A673 (cell line): ENCODE data around the gene NEK1. TPM values are rescaled to one million over a fixed set of nuclear protein-coding genes. Genes with fewer than 3 reads are reported as not detected.
"Not testable (repeated sequence)": the region's sequence is repeated elsewhere in the genome, so short reads cannot be mapped to it uniquely, and the experiment has no call there.

Experiments
- BruUV-seq: library from RNA; stranded (reverse); fragments of 400-500 nt; replicated peaks from 2 replicates; lab custom pipeline; 2021; lab: Mats Ljungman, UMichigan
- CTCF ChIA-PET: fragments of 300-600 bp; sonication (Branson Sonifier 250); formaldehyde crosslinking; loops from one replicate; lab custom pipeline; 2022; ENCODE audit warnings: antibody characterized with exemption; lab: Charles Lee
- POLR2A ChIA-PET: fragments of 300-600 bp; sonication (Branson Sonifier 250); formaldehyde crosslinking; loops from one replicate; lab custom pipeline; 2022; ENCODE audit warnings: antibody characterized with exemption; ENCODE audit not compliant: low non-redundant PET; lab: Charles Lee
- DNase-seq: peaks from one replicate; pipeline ENCODE4 v3.0.0-alpha.2; 2015; ENCODE audit warnings: low spot score
- H3K27ac ChIP-seq: fragments of 200-600 bp; sonication (generic); 2 replicates; pipeline ENCODE4 v1.5.1; 2016; ENCODE audit warnings: mixed run types, low read depth, mild to moderate bottlenecking, mixed read lengths, antibody characterized with exemption, low read length; ENCODE audit not compliant: poor library complexity, severe bottlenecking
- H3K27me3 ChIP-seq: fragments of 200-600 bp; sonication (generic); replicated peaks from 2 replicates; pipeline ENCODE4 v1.6.1; 2017; ENCODE audit warnings: mixed run types, low read depth, mild to moderate bottlenecking, mixed read lengths, antibody characterized with exemption, low read length; ENCODE audit not compliant: insufficient read depth, poor library complexity
- H3K36me3 ChIP-seq: fragments of 200-600 bp; sonication (generic); 2 replicates; pipeline ENCODE4 v1.6.1; 2016; ENCODE audit warnings: mixed run types, mild to moderate bottlenecking, mixed read lengths, antibody characterized with exemption, low read length; ENCODE audit not compliant: insufficient read depth, poor library complexity, severe bottlenecking
- H3K4me1 ChIP-seq: fragments of 200-600 bp; sonication (generic); 2 replicates; pipeline ENCODE4 v1.6.1; 2017; ENCODE audit warnings: mixed run types, mild to moderate bottlenecking, mixed read lengths, antibody characterized with exemption, low read length; ENCODE audit not compliant: insufficient read depth, poor library complexity, severe bottlenecking
- H3K4me3 ChIP-seq: fragments of 200-600 bp; sonication (generic); 2 replicates; pipeline ENCODE4 v1.5.1; 2016; ENCODE audit warnings: low read depth, mixed run types, mild to moderate bottlenecking, mixed read lengths, low read length; ENCODE audit not compliant: poor library complexity, severe bottlenecking
- H3K9me3 ChIP-seq: fragments of 200-600 bp; sonication (generic); 2 replicates; pipeline ENCODE4 v1.6.1; 2016; ENCODE audit warnings: mixed run types, low read depth, mild to moderate bottlenecking, mixed read lengths, antibody characterized with exemption, low read length; ENCODE audit not compliant: poor library complexity, severe bottlenecking
- EZH2 ChIP-seq: fragments of 200-600 bp; sonication (generic); IDR thresholded peaks from 2 replicates; pipeline ENCODE4 v1.6.1; 2017; ENCODE audit warnings: borderline replicate concordance, low read depth, mild to moderate bottlenecking, mixed read lengths, antibody characterized with exemption, low read length; ENCODE audit not compliant: poor library complexity, severe bottlenecking
- intact Hi-C: fragments of 100-400 bp; cut with micrococcal nuclease; formaldehyde crosslinking; loops from one replicate; pipeline ENCODE4 v1.10.0; 2022; ENCODE audit not compliant: unreplicated experiment
- total RNA-seq: library from RNA; stranded (reverse); gene quantifications from 2 replicates; pipeline ENCODE4 v1.2.3, GENCODE V29; 2021
- TF ChIP-seq, protein P1 (sequence below): fragments of 300-800, 200-600 bp; sonication (generic); conservative IDR thresholded peaks from 2 replicates; pipeline ENCODE4 v1.5.1; 2017; ENCODE audit warnings: low read depth, mild to moderate bottlenecking, antibody characterized with exemption, low read length, moderate library complexity, mixed read lengths

NEK1 gene
- total RNA-seq, 1 experiment from 2014 or later: 12.9 TPM

DNA sequence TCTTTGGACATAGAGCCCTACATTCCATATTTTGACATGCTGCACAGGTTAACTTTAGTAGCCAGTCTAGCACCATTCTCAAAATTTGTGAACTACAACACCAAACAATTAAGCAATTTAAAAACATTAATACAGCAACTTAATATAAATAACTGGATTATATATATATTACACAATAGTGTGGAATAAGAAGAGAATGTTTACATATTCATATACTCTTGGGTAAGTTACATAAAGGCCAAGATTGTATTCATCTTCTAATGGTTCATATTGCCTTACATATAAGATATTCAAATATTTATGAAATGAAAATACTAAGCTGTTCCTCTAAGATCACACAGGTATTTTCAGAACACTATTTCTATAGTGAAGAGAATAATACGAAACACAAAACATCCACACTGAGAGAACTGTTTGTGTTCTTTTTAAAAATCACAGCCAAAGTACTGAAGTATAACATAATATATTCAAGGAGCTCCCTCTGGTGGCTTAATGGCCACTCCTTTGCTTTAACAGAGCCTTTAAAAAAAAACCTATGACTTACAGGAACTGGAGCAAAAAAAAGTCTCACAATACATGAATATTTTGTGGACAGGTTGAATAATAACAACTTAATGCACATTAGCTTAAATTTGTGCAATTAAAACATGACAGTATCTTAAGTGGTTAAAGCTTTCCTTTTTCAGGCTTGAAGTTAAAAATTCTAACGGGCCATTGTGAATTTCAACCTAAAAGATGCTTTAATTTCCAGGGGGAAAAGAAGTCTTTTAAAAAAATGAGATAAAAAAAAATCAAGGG lies 46.2 kb downstream of the NEK1 start:
- ChIA-PET POLR2A (no interaction called here), CTCF (interaction anchor here (1.0 kb wide), 1 partner anchor 10 kb away, joined by 4 read pairs; no protein-coding TSS in a partner anchor)
- Histone ChIP-seq H3K4me1 (no peaks in the 10 kb centered on the region), H3K36me3 (no peaks in the 10 kb centered on the region), H3K27ac (no peak overlapping the region), H3K9me3 (no peaks in the 10 kb centered on the region), H3K4me3 (no peak overlapping the region), H3K27me3 (no peaks in the 10 kb centered on the region)
- peak; percentile 68 for DNase-seq
- intact Hi-C loops: no loop called here
- BruUV-seq: no TSS peak
- no peak for TF ChIP-seq EZH2
- TF ChIP-seq, protein P1, sequence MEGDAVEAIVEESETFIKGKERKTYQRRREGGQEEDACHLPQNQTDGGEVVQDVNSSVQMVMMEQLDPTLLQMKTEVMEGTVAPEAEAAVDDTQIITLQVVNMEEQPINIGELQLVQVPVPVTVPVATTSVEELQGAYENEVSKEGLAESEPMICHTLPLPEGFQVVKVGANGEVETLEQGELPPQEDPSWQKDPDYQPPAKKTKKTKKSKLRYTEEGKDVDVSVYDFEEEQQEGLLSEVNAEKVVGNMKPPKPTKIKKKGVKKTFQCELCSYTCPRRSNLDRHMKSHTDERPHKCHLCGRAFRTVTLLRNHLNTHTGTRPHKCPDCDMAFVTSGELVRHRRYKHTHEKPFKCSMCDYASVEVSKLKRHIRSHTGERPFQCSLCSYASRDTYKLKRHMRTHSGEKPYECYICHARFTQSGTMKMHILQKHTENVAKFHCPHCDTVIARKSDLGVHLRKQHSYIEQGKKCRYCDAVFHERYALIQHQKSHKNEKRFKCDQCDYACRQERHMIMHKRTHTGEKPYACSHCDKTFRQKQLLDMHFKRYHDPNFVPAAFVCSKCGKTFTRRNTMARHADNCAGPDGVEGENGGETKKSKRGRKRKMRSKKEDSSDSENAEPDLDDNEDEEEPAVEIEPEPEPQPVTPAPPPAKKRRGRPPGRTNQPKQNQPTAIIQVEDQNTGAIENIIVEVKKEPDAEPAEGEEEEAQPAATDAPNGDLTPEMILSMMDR: peak; percentile 85

DNA sequence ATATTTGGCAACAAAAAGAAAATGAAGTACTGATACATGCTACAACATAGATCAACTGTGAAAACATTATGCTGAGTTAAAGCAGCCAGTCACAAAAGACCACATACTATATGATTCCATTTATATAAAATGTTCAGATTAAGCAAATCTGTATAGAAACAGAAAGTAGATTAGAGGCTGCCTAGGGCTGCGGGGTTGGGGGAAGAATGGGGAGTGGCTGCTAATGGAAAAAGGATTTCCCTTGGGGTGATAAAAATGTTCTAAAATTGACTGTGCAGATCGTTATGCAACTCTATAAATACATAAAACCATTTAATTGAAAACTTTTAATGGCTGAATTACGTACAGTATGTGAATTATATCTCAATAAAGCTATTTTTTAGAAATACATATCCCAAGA lies 46.8 kb downstream of the NEK1 start:
- no TSS peak for BruUV-seq
- no peak for TF ChIP-seq EZH2
- Histone ChIP-seq H3K36me3 (no peaks in the 10 kb centered on the region), H3K27ac (no peak overlapping the region), H3K27me3 (no peaks in the 10 kb centered on the region), H3K9me3 (no peaks in the 10 kb centered on the region), H3K4me1 (no peaks in the 10 kb centered on the region), H3K4me3 (no peak overlapping the region)
- intact Hi-C loops: no loop called here
- no peak for DNase-seq
- CTCF ChIA-PET: interaction anchor here (0.6 kb wide), 1 partner anchor 10 kb away, joined by 3 read pairs; no protein-coding TSS in a partner anchor
- POLR2A ChIA-PET: no interaction called here

DNA sequence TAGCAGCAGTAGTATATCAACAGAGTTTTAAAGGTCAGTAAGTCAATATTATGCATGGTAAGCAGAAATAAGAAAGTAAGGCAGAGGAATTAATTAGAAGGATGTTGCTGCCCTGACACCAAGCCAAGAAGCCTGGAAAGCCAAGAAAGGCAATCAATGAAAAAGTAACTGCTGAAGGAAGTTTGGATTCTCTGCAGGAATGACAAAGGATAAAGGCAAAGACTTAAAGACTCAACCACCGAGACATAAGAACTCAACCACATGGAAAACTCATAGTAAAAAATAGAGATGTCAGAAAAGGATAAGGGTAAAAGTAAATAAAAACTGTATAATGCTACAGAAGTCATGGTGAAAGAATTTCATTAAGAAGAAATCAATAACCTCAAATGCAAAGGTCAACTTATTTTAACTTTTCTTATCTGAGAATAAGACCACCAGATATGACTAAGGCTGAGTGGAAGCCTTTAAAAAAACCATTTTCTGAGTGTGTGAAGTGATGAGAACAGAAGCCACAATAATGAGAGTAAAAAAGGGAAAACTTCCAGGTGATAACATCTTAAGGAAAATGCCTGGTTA lies 55.2 kb downstream of the NEK1 start:
- H3K27me3 ChIP-seq: no peaks in the 10 kb centered on the region
- no TSS peak for BruUV-seq
- ChIA-PET CTCF (interaction anchor here (1.1 kb wide), 1 partner anchor 10 kb away, joined by 4 read pairs; no protein-coding TSS in a partner anchor), POLR2A (no interaction called here)
- H3K36me3 ChIP-seq: no peaks in the 10 kb centered on the region
- no peak overlapping the region for H3K27ac ChIP-seq
- H3K4me1 ChIP-seq: no peaks in the 10 kb centered on the region
- peaks cover 4% of the 10 kb centered on the region for H3K9me3 ChIP-seq
- no peak overlapping the region for H3K4me3 ChIP-seq
- no peak for DNase-seq
- intact Hi-C loops: no loop called here
- TF ChIP-seq, protein P1: no peak
- TF ChIP-seq EZH2: no peak

DNA sequence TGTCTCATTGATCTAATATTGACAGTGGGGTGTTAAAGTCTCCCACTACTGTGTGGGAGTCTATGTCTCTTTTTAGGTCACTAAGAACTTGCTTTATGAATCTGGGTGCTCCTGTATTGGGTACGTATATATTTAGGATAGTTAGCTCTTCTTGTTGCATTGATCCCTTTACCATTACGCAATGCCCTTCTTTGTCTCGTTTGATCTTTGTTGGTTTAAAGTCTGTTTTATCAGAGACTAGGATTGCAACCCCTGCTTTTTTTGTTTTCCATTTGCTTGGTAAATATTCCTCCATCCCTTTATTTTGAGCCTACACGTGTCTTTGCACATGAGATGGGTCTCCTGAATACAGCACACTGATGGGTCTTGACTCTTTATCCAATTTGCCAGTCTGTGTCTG lies 65.8 kb downstream of the NEK1 start:
- POLR2A ChIA-PET, BruUV-seq, intact Hi-C loops, H3K27ac ChIP-seq, H3K9me3 ChIP-seq, H3K27me3 ChIP-seq, H3K4me3 ChIP-seq, H3K36me3 ChIP-seq, H3K4me1 ChIP-seq, CTCF ChIA-PET, DNase-seq: not testable (repeated sequence)
